KMS-11 (cell line): ENCODE results near the gene ZFP42.

ENCODE experiments used
- H2AFZ ChIP-seq: fragments of 200-600 bp; sonication (generic); 2 replicates; pipeline ENCODE4 v1.6.1; 2016; ENCODE audit warnings: antibody characterized with exemption, mixed run types, low read depth
- H3K27ac ChIP-seq: fragments of 200-600 bp; sonication (generic); 2 replicates; pipeline ENCODE4 v1.6.1; 2016; ENCODE audit warnings: mild to moderate bottlenecking, mixed run types
- H3K27me3 ChIP-seq: fragments of 200-600 bp; sonication (generic); 2 replicates; pipeline ENCODE4 v1.6.1; 2017; ENCODE audit warnings: mild to moderate bottlenecking, low read depth, mixed run types, moderate library complexity; ENCODE audit not compliant: insufficient read depth
- H3K36me3 ChIP-seq: fragments of 200-600 bp; sonication (generic); 2 replicates; pipeline ENCODE4 v1.6.1; 2017; ENCODE audit warnings: mild to moderate bottlenecking, mixed run types; ENCODE audit not compliant: insufficient read depth
- H3K4me1 ChIP-seq: fragments of 200-600 bp; sonication (generic); 2 replicates; pipeline ENCODE4 v1.6.1; 2016; ENCODE audit warnings: mild to moderate bottlenecking, low read depth, mixed run types; ENCODE audit not compliant: poor library complexity, severe bottlenecking
- H3K4me2 ChIP-seq: fragments of 200-600 bp; sonication (generic); 2 replicates; pipeline ENCODE4 v1.7.0; 2016; ENCODE audit warnings: mild to moderate bottlenecking, mixed run types
- H3K4me3 ChIP-seq: fragments of 200-600 bp; sonication (generic); IDR thresholded peaks from 2 replicates; pipeline ENCODE4 v1.6.1; 2017; ENCODE audit warnings: low read depth, low read length, mixed read lengths; ENCODE audit not compliant: insufficient read depth
- H3K79me2 ChIP-seq: fragments of 200-600 bp; sonication (generic); 2 replicates; pipeline ENCODE4 v1.6.1; 2016; ENCODE audit warnings: low read depth, mixed run types; ENCODE audit not compliant: insufficient read depth
- H3K9ac ChIP-seq: fragments of 200-600 bp; sonication (generic); 2 replicates; pipeline ENCODE4 v1.6.1; 2016; ENCODE audit warnings: mild to moderate bottlenecking, mixed run types
- H4K20me1 ChIP-seq: fragments of 200-600 bp; sonication (generic); 2 replicates; pipeline ENCODE4 v1.6.1; 2016; ENCODE audit warnings: mild to moderate bottlenecking, mixed run types; ENCODE audit not compliant: insufficient read depth
- TF ChIP-seq, protein P1 (sequence below): fragments of 200-600 bp; sonication (generic); conservative IDR thresholded peaks from 2 replicates; pipeline ENCODE4 v1.6.1; 2017; ENCODE audit warnings: low read depth, mild to moderate bottlenecking, antibody characterized with exemption, low read length, moderate library complexity, mixed read lengths

Gene ZFP42

DNA sequence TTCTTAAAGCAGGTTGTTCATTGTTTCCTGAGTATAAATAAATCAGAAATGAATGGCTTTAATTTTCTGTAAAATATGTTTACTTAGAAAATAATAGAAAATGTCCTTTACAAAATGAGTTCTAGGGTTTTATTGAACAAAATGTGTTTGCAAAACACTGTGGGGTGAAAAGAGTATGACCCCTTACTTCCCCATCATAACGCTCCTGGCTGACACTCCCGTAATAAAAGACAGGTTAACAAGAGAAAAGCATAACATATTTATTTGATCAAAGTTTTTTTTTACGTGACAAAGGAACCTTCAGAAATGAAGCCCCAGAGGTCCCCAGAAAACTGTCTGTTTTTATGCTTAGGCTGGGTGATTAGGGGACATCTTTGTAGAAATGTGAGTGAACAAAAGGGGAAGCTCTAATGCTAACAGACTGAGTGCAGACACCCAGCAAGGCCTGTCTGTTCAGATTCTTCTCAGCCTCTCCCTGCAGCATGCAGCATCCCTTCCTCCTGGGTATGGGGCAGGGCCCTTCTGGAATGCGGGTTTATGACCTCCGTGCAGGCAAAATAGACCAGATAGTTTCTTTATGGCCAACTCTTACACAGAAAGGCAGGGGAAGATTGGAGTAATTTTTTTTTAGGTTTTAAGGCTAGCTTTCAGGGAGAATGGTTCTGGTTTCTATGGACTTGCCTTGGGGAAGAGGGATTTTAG, 26.1 kb downstream of the ZFP42 start:
- H3K27me3 ChIP-seq = no peaks in the 10 kb centered on the region
- no peaks in the 10 kb centered on the region for H3K36me3 ChIP-seq
- H3K27ac ChIP-seq = no peak overlapping the region
- no peaks in the 10 kb centered on the region for H4K20me1 ChIP-seq
- H3K4me3 ChIP-seq = no peak overlapping the region
- no peak overlapping the region for H3K9ac ChIP-seq
- no peak overlapping the region for H2AFZ ChIP-seq
- H3K79me2 ChIP-seq = no peaks in the 10 kb centered on the region
- no peaks in the 10 kb centered on the region for H3K4me1 ChIP-seq
- TF ChIP-seq, protein P1, sequence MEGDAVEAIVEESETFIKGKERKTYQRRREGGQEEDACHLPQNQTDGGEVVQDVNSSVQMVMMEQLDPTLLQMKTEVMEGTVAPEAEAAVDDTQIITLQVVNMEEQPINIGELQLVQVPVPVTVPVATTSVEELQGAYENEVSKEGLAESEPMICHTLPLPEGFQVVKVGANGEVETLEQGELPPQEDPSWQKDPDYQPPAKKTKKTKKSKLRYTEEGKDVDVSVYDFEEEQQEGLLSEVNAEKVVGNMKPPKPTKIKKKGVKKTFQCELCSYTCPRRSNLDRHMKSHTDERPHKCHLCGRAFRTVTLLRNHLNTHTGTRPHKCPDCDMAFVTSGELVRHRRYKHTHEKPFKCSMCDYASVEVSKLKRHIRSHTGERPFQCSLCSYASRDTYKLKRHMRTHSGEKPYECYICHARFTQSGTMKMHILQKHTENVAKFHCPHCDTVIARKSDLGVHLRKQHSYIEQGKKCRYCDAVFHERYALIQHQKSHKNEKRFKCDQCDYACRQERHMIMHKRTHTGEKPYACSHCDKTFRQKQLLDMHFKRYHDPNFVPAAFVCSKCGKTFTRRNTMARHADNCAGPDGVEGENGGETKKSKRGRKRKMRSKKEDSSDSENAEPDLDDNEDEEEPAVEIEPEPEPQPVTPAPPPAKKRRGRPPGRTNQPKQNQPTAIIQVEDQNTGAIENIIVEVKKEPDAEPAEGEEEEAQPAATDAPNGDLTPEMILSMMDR = no peak
- no peak overlapping the region for H3K4me2 ChIP-seq

DNA sequence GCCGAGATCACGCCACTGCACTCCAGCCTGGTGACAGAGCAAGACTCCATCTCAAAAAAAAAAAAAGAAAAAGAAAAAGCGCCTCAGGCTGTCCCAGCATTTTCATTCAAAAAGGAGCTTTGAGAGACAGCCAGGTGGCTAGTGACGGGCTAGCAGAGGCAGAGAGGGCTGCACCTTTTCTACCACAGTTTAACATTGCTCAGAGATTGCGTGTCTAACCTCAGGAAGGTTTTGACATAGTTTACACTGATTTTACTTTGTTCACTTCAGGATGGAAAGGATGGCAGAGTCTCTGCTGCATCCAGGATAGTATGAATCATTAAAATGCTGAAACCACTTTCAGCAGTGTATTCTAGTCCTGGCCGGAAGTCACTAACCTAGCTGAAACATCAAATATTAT, 28.1 kb downstream of the ZFP42 start:
- TF ChIP-seq, protein P1 = no peak
- H3K4me2 ChIP-seq = no peak overlapping the region

DNA sequence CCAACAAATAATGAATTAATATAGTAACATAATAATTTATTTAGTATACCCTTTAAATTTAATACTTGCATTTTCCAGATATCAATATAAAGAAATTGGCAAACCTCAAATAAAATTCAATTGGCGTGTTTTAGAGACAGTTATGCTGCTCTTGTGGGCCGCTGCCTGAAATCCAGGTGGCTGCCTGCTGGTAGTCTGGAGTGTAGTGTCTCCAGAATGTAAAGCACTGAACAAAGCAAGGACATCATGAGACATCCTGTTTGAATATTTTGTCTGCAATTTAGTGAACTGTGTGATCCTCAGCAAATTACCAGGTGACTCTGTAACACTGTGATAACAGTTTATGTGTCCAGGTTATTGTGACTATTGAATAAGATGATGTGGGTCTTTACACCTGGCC, 29.9 kb downstream of the ZFP42 start:
- Histone ChIP-seq H3K4me2 (no peak overlapping the region), H3K4me3 (no peak overlapping the region), H4K20me1 (no peaks in the 10 kb centered on the region), H3K36me3 (no peaks in the 10 kb centered on the region), H3K4me1 (no peaks in the 10 kb centered on the region), H3K27ac (no peak overlapping the region), H3K79me2 (no peaks in the 10 kb centered on the region), H2AFZ (no peak overlapping the region), H3K27me3 (no peaks in the 10 kb centered on the region), H3K9ac (no peak overlapping the region)
- TF ChIP-seq, protein P1 = no peak

More for the DNA sequence above, 28.1 kb downstream of the ZFP42 start:
- Histone ChIP-seq H3K79me2 (no peaks in the 10 kb centered on the region), H3K27ac (no peak overlapping the region), H4K20me1 (no peaks in the 10 kb centered on the region), H3K4me1 (no peaks in the 10 kb centered on the region), H3K27me3 (no peaks in the 10 kb centered on the region), H2AFZ (no peak overlapping the region), H3K4me3 (no peak overlapping the region), H3K36me3 (no peaks in the 10 kb centered on the region), H3K9ac (no peak overlapping the region)

- Histone ChIP-seq H3K27ac (no peak overlapping the region), H3K4me3 (no peak overlapping the region), H3K9ac (no peak overlapping the region), H3K4me1 (no peaks in the 10 kb centered on the region), H4K20me1 (no peaks in the 10 kb centered on the region), H3K4me2 (no peak overlapping the region), H3K36me3 (no peaks in the 10 kb centered on the region), H3K79me2 (no peaks in the 10 kb centered on the region), H2AFZ (no peak overlapping the region), H3K27me3 (no peaks in the 10 kb centered on the region)
- TF ChIP-seq, protein P1 = no peak
These were observed 33.5 kb downstream of the ZFP42 start for GRCh38 chr4:188029114-188029513.
